Activated CD4-positive, alpha-beta T cell treated with anti-CD3 and anti-CD28 coated beads for 1 hour (primary cell): ENCODE measurements around the gene URI1.
"Not testable (repeated sequence)": the region's sequence is repeated elsewhere in the genome, so short reads cannot be mapped to it uniquely, and the experiment has no call there.

Experiments used
- DNase-seq: peaks from one replicate; pipeline ENCODE4 v3.0.0-alpha.2; 2020

The URI1 gene

DNA sequence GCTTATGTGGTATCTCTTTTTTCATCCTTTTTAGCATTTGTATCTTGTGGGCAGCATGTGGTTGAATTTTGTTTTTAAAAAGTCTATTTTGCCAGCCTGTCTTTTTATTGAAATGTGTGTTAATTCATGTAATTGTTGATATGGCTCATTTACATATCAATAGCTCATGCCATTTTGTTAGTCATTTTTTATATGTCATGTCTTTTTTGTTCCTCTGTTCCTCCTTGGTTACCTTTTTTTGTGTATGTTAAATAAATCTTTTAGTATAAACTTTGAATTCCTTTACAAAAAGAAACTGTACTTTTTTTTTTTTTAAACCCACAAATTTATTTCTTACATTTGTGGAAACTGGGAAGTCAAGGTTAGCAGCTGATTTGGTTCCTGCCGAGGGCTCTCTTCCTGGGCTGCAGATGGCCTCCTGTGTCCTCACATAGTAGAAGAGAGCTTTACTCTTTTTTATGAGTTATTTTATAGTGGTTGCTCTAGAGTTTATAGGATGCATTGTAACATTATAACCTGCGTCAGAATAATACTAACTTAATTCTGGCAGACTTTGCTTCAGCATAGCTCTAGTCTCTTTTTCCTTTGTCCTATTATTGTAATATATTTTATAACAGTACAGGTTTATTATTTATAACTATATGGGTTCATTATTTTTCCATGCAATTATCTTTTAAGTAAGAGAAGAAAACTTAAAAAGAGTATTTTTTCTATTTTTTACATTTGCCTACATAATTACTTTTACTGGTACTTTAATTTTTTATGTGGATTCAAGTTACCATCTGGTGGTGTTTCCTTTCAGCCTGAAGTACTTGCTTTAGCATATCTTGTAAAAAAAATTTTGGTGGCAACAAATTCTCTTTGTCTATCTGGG lies 86.3 kb downstream of the URI1 start:
- DNase-seq, result no peak

DNA sequence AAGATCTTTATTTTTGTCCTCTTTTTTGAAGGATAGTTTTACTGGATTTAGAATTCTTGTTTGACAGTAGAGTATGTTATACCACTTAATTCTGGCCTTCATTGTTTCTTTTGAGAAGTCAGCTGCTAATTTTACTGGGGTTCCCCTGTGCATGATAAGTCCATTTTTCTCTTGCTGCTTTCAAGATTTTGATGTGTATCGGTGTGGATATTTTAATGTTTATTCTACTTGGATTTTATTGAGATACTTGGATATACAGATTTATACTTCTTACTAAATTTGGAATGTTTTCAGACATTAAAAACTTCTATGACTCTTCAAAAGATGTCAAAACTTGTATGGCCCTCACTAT lies 86.9 kb downstream of the URI1 start:
- no peak for DNase-seq

DNA sequence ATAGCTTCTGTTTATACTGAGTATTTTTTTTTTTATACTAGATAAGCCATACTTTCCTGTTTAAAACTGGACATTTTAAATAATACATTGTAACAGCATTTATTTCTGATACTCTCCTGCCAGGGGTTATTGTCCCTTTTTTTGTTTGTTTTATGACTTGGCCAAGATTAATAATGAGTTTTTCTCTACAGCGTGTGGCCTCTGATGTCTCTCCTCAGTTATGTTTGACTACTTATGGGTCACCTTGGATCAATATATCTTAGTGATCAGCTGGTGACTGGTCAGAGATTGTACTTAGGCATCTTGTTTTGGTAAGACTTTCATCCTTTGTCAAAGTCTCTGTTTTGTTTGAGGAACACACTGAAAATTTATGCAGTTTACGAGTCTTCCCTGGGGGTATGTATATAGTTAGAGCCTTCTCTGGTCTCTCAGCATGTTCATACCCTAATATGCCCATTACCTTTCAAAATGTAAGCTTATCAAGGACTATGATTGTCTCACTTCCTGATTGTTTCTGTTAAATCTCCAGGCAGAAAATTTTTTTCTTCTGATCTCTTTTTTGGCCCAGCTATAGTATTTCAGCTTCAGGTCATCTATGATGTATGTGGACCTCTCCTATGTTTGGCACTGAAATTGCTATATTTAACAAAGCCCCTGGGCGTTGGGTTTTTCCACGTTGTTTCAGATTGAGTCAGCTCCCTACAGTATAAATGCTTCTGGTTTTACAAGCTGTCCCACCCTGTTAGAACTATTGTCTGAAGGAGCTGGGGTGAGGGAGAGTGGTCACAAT lies 87.9 kb downstream of the URI1 start:
- no peak for DNase-seq

DNA sequence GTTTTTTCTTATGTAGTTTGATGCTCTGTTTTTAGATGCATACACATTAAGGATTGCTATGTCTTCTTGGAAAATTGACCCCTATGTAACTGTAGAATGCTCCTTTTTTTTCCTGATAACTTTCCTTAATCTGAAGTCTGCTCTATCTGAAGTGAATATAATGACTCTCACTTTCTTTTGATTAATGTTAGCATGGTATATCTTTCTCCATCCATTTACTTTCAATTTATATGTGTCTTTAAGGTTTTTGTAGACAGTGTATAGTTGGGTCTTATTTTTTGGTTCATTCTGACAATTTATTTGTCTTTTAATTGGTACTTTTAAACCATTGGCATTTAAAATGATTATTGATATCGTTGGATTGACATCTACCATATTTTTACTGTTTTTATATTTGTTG lies 92.3 kb downstream of the URI1 start:
- DNase-seq, result no peak

DNA sequence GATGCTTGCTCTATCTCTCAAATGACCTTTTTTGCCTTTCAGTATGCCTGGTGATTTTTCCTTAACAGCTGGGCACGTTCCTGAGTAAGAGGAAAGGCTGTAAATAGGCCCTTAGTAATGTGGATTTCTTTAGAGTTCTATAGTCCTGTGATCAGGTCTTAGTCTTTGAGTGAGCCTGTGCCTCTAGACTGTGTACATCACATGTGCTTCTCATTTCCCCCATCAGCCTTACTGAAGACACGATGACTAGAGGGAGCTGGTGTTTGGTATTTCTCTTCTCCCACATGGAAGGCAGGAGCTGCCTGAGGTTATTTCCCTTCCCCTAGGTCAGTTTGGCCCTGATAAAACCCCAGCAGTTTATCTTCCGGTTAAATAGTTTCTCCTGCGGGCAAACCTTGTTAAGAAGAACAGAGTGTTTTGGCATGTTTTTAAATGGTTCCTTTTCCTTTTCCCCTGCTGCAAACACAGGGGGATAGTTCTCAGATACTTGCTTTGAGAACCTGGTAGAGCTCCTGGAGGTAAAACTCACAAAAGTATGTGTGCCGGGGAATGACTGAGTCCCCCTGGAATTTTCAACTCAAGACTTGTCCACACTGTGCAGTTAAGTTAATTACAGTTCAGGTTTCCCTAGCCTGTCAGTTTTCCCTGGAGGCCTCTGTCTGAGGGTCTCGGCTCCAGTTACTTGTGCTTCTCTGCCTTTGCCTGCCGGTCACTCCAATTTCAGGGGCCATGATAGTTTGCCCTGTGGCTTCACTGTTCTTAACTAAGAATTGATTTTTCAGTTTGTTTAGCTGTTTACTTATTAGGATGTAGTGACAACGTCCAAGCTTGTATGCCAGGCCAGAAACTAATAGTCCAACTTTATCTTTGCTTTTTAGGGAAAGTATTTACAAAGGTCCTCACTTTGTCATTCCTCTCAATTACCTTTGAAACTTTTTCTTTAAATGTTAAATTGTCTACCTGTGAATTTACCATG lies 94.4 kb downstream of the URI1 start:
- DNase-seq, result no peak

DNA sequence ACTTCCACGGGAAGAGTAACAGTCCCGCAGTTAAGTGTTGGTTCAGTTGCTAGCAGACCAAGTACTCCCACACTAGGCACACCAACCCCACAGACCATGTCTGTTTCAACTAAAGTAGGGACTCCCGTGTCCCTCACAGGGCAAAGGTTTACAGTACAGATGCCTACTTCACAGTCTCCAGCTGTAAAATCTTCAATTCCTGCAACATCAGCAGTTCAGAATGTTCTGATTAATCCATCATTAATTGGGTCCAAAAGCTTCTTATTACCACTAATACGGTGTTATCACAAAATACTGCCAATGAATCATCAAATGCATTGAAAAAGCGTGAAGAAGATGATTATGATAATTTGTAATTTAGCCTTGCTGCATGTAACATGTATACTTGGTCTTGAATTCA lies 95.8 kb downstream of the URI1 start:
- no peak for DNase-seq

DNA sequence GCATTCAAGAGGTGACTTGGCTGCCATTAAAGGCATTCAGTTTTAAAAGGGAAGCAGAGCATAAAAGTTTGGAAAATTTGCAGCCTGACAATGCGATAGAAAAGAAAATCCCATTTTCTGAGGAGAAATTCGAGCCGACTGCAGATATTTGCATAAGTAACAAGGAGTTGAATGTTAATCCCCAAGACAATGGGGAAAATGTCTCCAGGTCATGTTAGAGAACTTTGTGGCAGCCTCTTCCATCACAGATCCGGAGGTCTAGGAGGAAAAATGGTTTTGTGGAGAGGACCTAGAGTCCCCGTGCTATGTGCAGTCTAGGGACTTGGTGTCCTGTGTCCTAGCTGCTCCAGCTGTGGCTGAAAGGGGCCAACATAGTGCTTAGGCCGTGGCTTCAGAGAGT lies 99.9 kb downstream of the URI1 start:
- not testable (repeated sequence) for DNase-seq

DNA sequence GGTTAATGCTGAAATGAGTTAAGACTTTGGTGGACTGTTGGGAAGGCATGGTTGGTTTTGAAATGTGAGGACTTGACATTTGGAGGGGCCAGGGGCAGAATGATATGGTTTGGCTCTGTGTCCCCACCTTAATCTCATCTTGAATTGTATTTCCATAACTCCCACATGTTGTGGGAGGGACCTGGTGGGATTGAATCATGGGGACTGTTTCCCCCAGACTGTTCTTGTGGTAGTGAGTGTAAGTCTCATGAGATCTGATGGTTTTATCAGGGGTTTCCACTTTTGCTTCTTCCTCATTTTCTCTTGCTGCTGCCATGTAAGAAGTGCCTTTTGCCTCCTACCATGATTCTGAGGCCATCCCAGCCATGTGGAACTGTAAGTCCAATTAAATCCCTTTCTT lies 101.0 kb downstream of the URI1 start:
- DNase-seq, result not testable (repeated sequence)

DNA sequence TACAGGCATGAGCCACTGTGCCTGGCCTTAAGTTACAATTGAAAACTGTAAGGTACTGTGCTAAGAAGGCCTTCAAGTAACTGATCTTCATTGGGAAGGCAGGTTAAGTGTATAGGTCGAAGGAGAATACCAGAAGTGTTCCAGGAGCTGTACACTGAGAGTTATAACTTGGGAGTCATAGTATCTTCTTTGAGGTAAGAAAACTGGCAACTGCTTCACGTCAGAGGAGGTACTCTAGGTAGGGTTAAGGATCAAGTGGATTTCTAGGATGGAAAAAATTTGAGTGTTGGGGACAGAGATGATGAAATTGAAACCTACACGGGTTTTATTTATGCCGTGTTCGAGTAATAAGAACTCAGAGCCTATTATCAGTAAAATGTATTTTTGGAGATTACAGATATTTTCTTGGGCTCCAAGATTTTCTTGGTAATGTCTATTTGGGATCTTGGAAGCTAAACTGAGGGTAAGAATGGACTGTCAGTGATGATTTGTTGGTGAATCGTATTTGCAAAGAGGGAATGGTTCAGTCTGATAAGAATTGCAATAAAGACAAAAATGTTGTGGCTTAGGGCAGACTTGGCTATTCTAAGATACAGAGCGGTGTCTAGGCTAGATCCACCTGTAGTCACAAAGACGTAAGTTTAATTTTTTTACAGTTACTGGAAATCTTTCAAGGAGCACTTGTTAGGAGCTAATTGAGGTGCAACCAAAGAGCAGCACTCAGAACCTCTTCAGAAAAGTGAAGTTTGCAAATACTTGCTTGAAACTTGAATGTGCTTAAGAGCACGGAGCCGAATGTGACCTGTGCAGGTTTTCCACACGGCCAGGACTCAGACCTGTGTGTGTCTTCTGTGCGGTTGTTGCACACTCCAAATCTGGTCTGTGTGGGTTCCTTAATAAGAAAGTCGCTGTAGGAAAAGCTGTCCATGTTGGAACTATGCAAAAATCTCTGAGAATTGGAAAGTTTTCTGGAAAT lies 102.5 kb downstream of the URI1 start:
- no peak for DNase-seq

DNA sequence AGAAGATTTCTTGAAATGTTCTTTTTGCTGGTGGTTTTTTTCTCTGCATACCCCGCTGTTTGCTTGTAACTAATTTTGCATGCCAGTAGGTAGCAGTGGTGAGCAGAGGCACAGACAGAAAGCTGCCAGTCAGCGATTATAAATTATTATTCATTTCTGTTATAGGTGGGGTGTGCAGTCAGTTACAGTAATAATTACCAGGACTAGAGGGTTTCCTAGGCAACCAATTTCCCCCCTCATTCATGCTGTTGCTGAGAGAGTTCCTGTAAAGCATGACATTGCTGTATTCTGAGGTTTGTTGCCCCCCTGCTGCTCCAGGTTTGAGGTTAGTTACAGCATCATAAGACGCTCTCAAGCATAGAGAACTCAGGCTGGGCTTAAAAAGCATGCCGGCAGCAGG lies 104.5 kb downstream of the URI1 start:
- no peak for DNase-seq

DNA sequence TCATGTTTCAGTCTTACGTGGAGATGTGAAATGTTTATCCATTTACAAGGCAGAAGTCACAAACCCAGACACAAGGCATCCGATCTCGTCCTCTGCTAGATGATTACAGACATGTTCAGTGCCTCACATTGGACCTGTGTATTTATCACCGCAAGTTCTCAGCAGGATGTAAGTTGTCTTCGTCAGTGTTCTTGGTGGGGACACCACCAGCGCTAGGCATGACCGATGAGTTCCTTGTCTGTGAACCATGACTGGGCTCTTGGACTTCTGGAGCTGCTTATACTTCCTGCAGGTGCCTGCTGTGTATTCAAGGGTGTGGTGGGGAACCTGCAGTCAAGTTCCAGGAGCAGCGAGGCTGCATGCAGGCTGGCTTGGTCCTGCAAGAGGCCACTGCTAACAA lies 105.4 kb downstream of the URI1 start:
- DNase-seq, result no peak

DNA sequence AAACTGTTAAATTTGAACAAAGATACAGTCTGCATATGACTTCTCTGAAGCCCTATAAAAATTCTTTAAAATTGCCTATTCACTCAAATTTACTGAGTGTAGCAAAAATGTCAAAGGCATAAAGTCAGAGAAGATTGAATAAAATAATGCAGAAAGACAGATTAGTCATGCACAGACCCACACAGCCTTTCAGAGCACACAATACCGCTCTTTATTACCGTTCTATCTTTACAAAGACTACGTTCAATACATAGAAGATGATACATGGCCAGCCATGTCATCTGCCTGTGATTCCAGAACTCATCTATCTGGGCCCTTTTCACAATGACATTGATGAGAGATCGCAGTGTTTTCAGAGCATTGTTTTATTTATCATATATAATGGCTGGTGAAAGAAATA lies 107.2 kb downstream of the URI1 start:
- DNase-seq, result no peak

DNA sequence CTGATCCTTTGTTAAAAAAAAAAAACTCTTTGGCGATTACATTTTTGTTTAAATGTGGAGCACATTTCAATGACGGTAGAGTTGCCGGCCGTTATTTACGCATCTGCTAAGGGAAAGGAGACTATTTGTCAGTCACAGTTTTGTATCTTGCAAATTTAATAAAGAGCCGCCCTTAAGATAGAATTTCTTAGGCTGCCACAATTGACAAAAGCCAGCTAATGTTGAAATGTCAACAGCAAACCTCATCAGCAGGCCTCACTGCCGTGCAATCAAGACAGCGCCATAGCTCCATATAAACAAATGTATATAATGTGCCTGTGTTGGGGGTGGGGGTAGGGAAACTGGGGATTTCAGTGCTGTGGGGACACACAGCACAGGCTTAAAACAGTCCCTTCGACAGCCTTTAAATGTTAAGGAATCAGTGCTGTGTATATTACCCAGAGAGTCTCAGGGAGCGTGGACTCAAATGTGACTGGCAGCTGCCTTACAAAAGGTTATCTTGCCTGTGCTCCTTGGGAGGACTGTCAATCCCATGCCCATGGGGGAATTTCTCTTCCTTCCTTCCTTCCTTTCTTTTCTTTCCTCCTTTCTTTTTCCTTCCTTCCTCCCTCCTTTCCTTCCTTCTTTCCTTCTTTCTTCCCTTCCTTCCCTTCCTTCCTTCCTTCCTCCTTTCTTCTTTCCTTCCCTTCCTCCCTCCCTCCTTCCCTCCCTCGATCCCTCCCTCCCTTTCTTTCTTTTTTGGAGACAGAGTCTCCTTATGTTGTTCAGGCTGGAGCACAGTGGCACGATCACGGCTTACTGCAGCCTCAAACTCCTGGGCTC lies 108.0 kb downstream of the URI1 start:
- DNase-seq, result no peak

DNA sequence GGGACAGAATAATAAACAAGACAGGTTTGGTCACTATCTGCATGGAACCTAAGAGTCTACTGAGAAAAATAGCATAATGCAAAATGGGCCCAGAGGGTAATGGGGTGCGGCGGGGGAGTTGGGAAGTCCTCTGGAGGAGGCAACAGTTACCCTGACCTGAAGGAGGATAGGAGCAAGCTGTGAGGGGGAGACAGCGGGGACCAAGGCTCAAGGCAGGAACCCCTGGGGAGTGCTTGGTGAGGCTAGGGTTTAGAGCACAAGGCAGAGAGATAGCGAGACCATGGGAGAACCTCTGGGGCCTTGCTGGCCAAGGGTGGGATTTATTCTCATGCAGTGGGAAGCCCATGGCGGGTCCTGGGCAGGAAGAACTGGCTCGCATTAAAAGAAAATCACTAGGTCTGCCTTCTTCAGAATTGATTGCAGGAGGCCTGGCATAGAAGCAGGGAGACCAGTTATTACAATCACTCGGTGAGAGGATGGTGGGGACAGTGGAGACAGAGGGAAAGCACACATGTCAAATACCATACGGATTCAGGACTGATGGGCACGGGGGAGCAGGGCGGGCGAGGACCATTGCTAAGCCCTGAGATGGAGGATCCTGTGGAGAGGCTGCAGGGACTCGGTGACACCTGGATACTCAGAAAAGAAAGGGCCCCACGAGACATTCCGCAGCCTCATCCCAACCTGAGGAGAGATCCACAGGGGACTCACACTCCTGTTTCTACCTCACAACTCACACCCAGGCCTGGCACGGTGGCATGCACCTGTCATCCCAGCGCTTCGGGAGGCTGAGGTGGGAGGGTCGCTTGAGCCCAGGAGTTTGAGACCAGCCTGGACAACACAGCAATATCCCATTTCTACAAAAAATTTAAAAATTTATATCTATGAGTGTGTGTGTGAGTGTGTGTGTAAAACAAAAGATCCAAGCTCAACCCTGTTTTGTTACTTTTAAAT lies 110.4 kb downstream of the URI1 start:
- DNase-seq, result no peak

DNA sequence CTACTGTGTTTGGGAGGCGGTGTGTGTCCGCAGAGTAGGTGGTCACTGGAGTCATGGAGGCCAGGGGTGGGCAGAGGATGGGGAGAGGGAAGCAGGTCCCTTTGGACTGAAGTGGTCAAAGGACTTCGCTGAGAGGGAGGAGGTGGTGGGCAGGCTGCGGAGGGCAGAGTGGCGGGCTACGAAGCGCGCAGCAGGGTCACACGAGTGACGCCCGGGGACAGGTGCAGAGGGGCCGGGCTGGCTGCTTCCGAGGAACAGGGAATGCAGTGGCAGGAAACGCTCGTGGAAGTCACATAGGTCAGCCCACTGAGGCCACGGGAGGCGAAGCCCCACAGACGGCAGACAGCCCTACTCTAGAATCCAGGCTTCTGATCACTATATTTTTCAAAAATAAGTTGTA lies 111.5 kb downstream of the URI1 start:
- DNase-seq, result no peak

DNA sequence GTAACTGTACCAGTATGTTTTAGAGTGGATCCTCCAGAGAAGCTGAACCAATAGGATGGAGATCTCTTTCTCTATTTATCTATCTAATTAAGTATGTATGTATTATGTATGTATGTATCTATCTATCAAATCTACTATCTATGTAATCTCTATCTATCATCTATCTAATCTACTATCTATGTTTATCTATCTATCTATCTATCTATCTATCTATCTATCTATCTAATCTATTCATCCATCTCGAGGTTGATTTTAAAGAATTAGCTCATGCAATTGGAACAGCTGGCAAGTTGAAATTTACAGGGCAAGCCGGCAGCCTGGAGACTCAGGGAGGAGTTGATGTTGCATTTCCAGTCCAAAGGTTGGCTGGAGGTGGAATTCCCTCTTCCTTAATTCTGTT lies 112.2 kb downstream of the URI1 start:
- DNase-seq, result no peak

DNA sequence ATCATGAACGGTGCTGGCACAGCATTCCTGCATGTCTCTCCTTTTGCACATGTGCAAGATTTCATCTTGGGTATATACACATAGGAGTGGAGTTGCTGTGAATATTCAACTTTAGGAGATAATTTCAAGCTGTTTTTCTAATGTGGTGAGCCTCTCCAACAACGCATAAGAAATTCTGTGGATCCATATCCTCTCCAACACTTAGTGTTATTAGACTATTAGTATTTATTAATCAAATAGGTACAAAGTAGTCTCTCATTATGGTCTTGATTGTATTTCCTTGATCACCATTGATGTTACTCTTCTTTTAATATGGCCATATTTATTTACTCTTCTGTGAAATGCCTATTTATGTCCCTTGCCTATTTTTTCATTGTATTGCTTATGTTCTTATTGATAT lies 114.5 kb downstream of the URI1 start:
- DNase-seq, result no peak

DNA sequence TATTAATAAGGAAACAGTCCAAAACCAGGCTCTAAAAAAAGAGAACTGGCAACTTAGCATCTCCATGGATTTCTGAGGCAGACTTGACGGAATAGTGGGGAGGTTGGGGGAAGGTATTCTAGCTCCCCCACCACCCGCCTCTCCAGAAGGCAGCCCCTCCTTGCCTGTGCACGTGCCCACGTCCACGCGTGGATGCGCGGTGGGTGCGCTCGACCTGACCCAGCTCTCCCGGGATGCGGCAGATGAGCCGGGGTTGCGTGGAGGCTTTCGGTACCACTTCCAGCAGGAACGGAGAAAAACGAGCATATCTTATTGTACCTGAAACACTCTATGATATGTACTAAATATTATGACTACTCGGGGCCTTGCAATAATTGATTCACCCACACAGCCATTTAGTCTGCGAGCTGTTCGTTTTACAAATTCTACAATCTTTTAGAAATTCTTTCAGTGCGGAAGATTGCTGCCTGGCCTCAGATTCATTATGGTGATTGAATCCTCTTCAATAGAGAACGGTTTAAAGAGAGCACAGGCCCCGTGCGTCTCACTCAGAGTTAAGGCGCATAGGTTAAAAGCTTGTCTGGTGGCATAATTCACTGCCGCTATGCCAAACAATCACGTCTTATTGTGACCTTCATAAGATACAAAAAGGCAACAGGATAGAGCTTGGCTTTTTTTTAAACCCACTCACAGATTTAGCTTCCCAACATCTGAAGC lies 117.9 kb downstream of the URI1 start:
- no peak for DNase-seq
